Measurements from ENCODE around the gene SOX9. TPM values are rescaled to one million over a fixed set of nuclear protein-coding genes. Genes with fewer than 3 reads are reported as not detected.

SOX9 gene
- total and polyA plus RNA-seq, 2 of the 8 experiments (the other 6 are each of a cell fraction or from before 2014, with no cell fraction given), result 1.9 to 4.9 TPM

DNA sequence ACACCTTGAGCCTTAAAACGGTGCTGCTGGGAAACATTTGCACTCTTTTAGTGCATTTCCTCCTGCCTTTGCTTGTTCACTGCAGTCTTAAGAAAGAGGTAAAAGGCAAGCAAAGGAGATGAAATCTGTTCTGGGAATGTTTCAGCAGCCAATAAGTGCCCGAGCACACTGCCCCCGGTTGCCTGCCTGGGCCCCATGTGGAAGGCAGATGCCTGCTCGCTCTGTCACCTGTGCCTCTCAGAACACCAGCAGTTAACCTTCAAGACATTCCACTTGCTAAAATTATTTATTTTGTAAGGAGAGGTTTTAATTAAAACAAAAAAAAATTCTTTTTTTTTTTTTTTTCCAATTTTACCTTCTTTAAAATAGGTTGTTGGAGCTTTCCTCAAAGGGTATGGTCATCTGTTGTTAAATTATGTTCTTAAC is 4.4 kb downstream of the SOX9 start:
- DNase-seq (ENCODE audit: low read depth in 1 of 2, low spot score in 2 of 2) (no peak), FAIRE-seq (no peak)
- Histone ChIP-seq H3K18ac (ENCODE audit: extremely low read depth, low read length) (no peak overlapping the region), H3K4ac (replicated peaks; ENCODE audit: insufficient read length, low read depth, low read length) (no peak overlapping the region), H3K4me2 (ENCODE audit: insufficient read depth in 1 of 2, low read depth in 2 of 2, low read length in 2 of 2) (peak overlapping the region in 1 of 2 experiments; percentile 11; a peak in 2 of 4 replicates), H2AK5ac (ENCODE audit: low read depth, low read length) (no peak overlapping the region), H3K9ac (replicated peaks in 1 of 4; ENCODE audit: extremely low read depth in 1 of 4, low read depth in 3 of 4, low read length in 3 of 4) (no peak overlapping the region), H2AFZ (ENCODE audit: low read length) (no peak overlapping the region), H3K56ac (replicated peaks; ENCODE audit: insufficient read length, low read depth, low read length) (no peak overlapping the region), H3K79me2 (ENCODE audit: control insufficient read depth in 1 of 2, insufficient read depth in 2 of 2, low read length in 2 of 2) (no peaks in the 10 kb centered on the region), H3K36me3 (ENCODE audit: control insufficient read depth in 2 of 4, insufficient read depth in 4 of 4, low read length in 3 of 4) (peaks cover 0 to 19% (median 4%) of the 10 kb centered on the region in 4 experiments; a peak in 2 of 8 replicates), H3K27me3 (replicated peaks in 1 of 4; ENCODE audit: control insufficient read depth in 3 of 4, extremely low read depth in 1 of 4, insufficient read depth in 3 of 4, low read length in 3 of 4) (peaks cover 0 to 23% (median 15%) of the 10 kb centered on the region in 4 experiments; a peak in 5 of 7 replicates), H2BK5ac (ENCODE audit: low read depth, low read length) (no peak overlapping the region), H4K8ac (ENCODE audit: extremely low read depth, insufficient read depth, low read length) (no peak overlapping the region), H3K23ac (ENCODE audit: insufficient read length) (no peak overlapping the region), H3K27ac (ENCODE audit: low read depth, low read length) (no peak overlapping the region), H2BK12ac (ENCODE audit: low read depth, low read length) (no peak overlapping the region), H3K14ac (ENCODE audit: insufficient read length) (no peak overlapping the region), H3K4me3 (ENCODE audit: extremely low read depth in 1 of 4, insufficient read depth in 2 of 4, low read depth in 3 of 4, low read length in 4 of 4) (no peak overlapping the region), H2BK120ac (replicated peaks; ENCODE audit: low read depth, low read length) (no peak overlapping the region), H3K9me3 (ENCODE audit: insufficient read depth in 2 of 2, low read depth in 1 of 2, low read length in 1 of 2) (no peaks in the 10 kb centered on the region), H3K79me1 (ENCODE audit: low read depth, low read length) (no peaks in the 10 kb centered on the region), H2BK20ac (ENCODE audit: low read length) (no peak overlapping the region), H3K4me1 (replicated peaks in 1 of 4; ENCODE audit: control insufficient read depth in 3 of 4, insufficient read depth in 4 of 4, low read length in 3 of 4) (peaks cover 7 to 14% (median 11%) of the 10 kb centered on the region in 4 experiments), H4K5ac (ENCODE audit: insufficient read length, low read depth, low read length) (no peak overlapping the region), H4K20me1 (replicated peaks in 1 of 2; ENCODE audit: control insufficient read depth in 1 of 2, insufficient read depth in 2 of 2, low read length in 2 of 2) (peaks cover 3 to 4% of the 10 kb centered on the region in 2 experiments), H3K23me2 (ENCODE audit: low read depth, low read length) (peaks cover 28% of the 10 kb centered on the region), H2BK15ac (ENCODE audit: low read length) (no peak overlapping the region), H4K91ac (replicated peaks; ENCODE audit: insufficient read length, low read length) (no peak overlapping the region)
- POLR2A ChIA-PET (ENCODE audit: partially characterized antibody), result no interaction called here
- 70% methylated on average over 4 of the region's 4 CpGs; no CpG with 5 or more reads in 1 of the 2 experiments for WGBS, 2 experiments (ENCODE audit: extremely low coverage in 1 of 2, insufficient coverage in 1 of 2, insufficient read length in 1 of 2, insufficient replicate concordance in 2 of 2, low coverage in 1 of 2, low lambda C conversion rate in 2 of 2, missing lambda C conversion rate in 1 of 2)
- CTCF ChIA-PET (ENCODE audit: partially characterized antibody), result interaction anchor here (0.6 to 1.7 kb wide), 5 partner anchors 11 to 430 kb away, joined by 3 to 5 read pairs (median 3); no protein-coding TSS in a partner anchor
- TF ChIP-seq, protein P1, sequence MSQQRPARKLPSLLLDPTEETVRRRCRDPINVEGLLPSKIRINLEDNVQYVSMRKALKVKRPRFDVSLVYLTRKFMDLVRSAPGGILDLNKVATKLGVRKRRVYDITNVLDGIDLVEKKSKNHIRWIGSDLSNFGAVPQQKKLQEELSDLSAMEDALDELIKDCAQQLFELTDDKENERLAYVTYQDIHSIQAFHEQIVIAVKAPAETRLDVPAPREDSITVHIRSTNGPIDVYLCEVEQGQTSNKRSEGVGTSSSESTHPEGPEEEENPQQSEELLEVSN (IDR thresholded peaks at IDR 0.05), result no peak
- no peak for TF ChIP-seq HDAC6 (IDR thresholded peaks at IDR 0.05; ENCODE audit: low read depth, low read length)
- no peak for TF ChIP-seq SP2 (IDR thresholded peaks at IDR 0.05; ENCODE audit: low read length)
- no peak for TF ChIP-seq EGR1 (IDR thresholded peaks at IDR 0.05; ENCODE audit: borderline replicate concordance, low read depth, low read length)
- TF ChIP-seq, protein P2, sequence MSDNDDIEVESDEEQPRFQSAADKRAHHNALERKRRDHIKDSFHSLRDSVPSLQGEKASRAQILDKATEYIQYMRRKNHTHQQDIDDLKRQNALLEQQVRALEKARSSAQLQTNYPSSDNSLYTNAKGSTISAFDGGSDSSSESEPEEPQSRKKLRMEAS (IDR thresholded peaks at IDR 0.05), result no peak
- TF ChIP-seq JUN (IDR thresholded peaks at IDR 0.05; ENCODE audit: low read depth, low read length), result no peak
- no peak for TF ChIP-seq KDM1A (IDR thresholded peaks at IDR 0.05; ENCODE audit: borderline replicate concordance, low read length)
- TF ChIP-seq TEAD4 (IDR thresholded peaks at IDR 0.05; ENCODE audit: low read depth, low read length), result no peak
- TF ChIP-seq BRCA1 (IDR thresholded peaks at IDR 0.05; ENCODE audit: low read depth, low read length), result no peak
- no peak for TF ChIP-seq EZH2 (IDR thresholded peaks at IDR 0.05; ENCODE audit: low read depth, low read length, severe bottlenecking)
- no peak for TF ChIP-seq TBP (IDR thresholded peaks at IDR 0.05; ENCODE audit: low read depth, low read length)
- no peak for TF ChIP-seq KDM4A (IDR thresholded peaks at IDR 0.05; ENCODE audit: low read depth, low read length, severe bottlenecking)
- TF ChIP-seq CREB1 (IDR thresholded peaks at IDR 0.05), result no peak
